Measurements from ENCODE around the gene XKR7.

XKR7 gene

GRCh38 chr20:31945785-31946184, 22.2 kb upstream of the XKR7 start:
- TF ChIP-seq EGR1 (IDR thresholded peaks at IDR 0.05) (no peak), CREB1 (IDR thresholded peaks at IDR 0.05; ENCODE audit: low read depth) (no peak), TEAD4 (IDR thresholded peaks at IDR 0.05) (no peak), RAD21 (IDR thresholded peaks at IDR 0.05; ENCODE audit: low read depth) (no peak)

GRCh38 chr20:31948008-31948407, 19.9 kb upstream of the XKR7 start:
- TF ChIP-seq USF1 (IDR thresholded peaks at IDR 0.05), result peak; percentile 55
- TF ChIP-seq YY1 (IDR thresholded peaks at IDR 0.05; ENCODE audit: low read depth), result no peak
- no peak for TF ChIP-seq MAX (IDR thresholded peaks at IDR 0.05)
- TF ChIP-seq EGR1 (IDR thresholded peaks at IDR 0.05), result no peak

- no peak for TF ChIP-seq TCF12 (IDR thresholded peaks at IDR 0.05; ENCODE audit: low read depth)
- TF ChIP-seq FOXM1 (IDR thresholded peaks at IDR 0.05; ENCODE audit: borderline replicate concordance, low read depth), result no peak
- TF ChIP-seq CREB1 (IDR thresholded peaks at IDR 0.05; ENCODE audit: low read depth), result no peak
Observed at GRCh38 chr20:31949877-31950646, 17.9 kb upstream of the XKR7 start.

GRCh38 chr20:31951203-31951529, 16.8 kb upstream of the XKR7 start:
- TF ChIP-seq TAF1 (IDR thresholded peaks at IDR 0.05; ENCODE audit: low read depth), result no peak

- TF ChIP-seq ZBTB7A (IDR thresholded peaks at IDR 0.05; ENCODE audit: low read depth) (no peak), TCF12 (IDR thresholded peaks at IDR 0.05; ENCODE audit: low read depth) (peak; percentile 28; the same call in 1 of the 2 replicates), NFIC (IDR thresholded peaks at IDR 0.05) (no peak), CREB1 (IDR thresholded peaks at IDR 0.05; ENCODE audit: low read depth) (no peak), RAD21 (IDR thresholded peaks at IDR 0.05; ENCODE audit: low read depth) (peak; percentile 84), FOXM1 (IDR thresholded peaks at IDR 0.05; ENCODE audit: borderline replicate concordance, low read depth) (no peak), EGR1 (IDR thresholded peaks at IDR 0.05) (no peak), REST (IDR thresholded peaks at IDR 0.05; ENCODE audit: low read depth) (no peak), USF1 (IDR thresholded peaks at IDR 0.05) (no peak), TAF1 (IDR thresholded peaks at IDR 0.05; ENCODE audit: low read depth) (peak; percentile 58; the same call in 1 of the 2 replicates), MAX (IDR thresholded peaks at IDR 0.05) (peak; percentile 73; the same call in 1 of the 2 replicates), EP300 (IDR thresholded peaks at IDR 0.05; ENCODE audit: borderline replicate concordance) (no peak), YY1 (IDR thresholded peaks at IDR 0.05; ENCODE audit: low read depth) (no peak), CEBPB (IDR thresholded peaks at IDR 0.05) (no peak; the same call in 1 of the 2 replicates), TEAD4 (IDR thresholded peaks at IDR 0.05) (no peak)
Observed at GRCh38 chr20:31951530-31952453, 16.2 kb upstream of the XKR7 start, which contains the start of gene PDRG1. Gene PDRG1, minus strand, starts transcription at chr20:31952046. Its CDS starts 85 bp downstream, at chr20:31951961.

GRCh38 chr20:31953556-31954148, 14.3 kb upstream of the XKR7 start:
- TF ChIP-seq REST (IDR thresholded peaks at IDR 0.05; ENCODE audit: low read depth), result no peak
- TF ChIP-seq ZBTB7A (IDR thresholded peaks at IDR 0.05; ENCODE audit: low read depth), result no peak
- TF ChIP-seq YY1 (IDR thresholded peaks at IDR 0.05; ENCODE audit: low read depth), result no peak
- TF ChIP-seq TEAD4 (IDR thresholded peaks at IDR 0.05), result no peak
- TF ChIP-seq RAD21 (IDR thresholded peaks at IDR 0.05; ENCODE audit: low read depth), result no peak
- TF ChIP-seq CREB1 (IDR thresholded peaks at IDR 0.05; ENCODE audit: low read depth), result no peak
- no peak for TF ChIP-seq EP300 (IDR thresholded peaks at IDR 0.05; ENCODE audit: borderline replicate concordance)
- TF ChIP-seq TAF1 (IDR thresholded peaks at IDR 0.05; ENCODE audit: low read depth), result no peak
- TF ChIP-seq NFIC (IDR thresholded peaks at IDR 0.05), result no peak
- TF ChIP-seq TCF12 (IDR thresholded peaks at IDR 0.05; ENCODE audit: low read depth), result no peak
- TF ChIP-seq FOXM1 (IDR thresholded peaks at IDR 0.05; ENCODE audit: borderline replicate concordance, low read depth), result no peak
- TF ChIP-seq EGR1 (IDR thresholded peaks at IDR 0.05), result no peak
- no peak for TF ChIP-seq CEBPB (IDR thresholded peaks at IDR 0.05)
- no peak for TF ChIP-seq MAX (IDR thresholded peaks at IDR 0.05)
- no peak for TF ChIP-seq USF1 (IDR thresholded peaks at IDR 0.05)
